A673 (cell line): ENCODE data around the gene NPHP4.

Source experiments
- CTCF ChIP-seq: fragments of 300-800, 200-600 bp; sonication (generic); conservative IDR thresholded peaks from 2 replicates; pipeline ENCODE4 v1.5.1; 2017; ENCODE audit warnings: low read depth, mild to moderate bottlenecking, antibody characterized with exemption, low read length, moderate library complexity, mixed read lengths
- EZH2 ChIP-seq: fragments of 200-600 bp; sonication (generic); IDR thresholded peaks from 2 replicates; pipeline ENCODE4 v1.6.1; 2017; ENCODE audit warnings: borderline replicate concordance, low read depth, mild to moderate bottlenecking, mixed read lengths, antibody characterized with exemption, low read length; ENCODE audit not compliant: poor library complexity, severe bottlenecking

DNA sequence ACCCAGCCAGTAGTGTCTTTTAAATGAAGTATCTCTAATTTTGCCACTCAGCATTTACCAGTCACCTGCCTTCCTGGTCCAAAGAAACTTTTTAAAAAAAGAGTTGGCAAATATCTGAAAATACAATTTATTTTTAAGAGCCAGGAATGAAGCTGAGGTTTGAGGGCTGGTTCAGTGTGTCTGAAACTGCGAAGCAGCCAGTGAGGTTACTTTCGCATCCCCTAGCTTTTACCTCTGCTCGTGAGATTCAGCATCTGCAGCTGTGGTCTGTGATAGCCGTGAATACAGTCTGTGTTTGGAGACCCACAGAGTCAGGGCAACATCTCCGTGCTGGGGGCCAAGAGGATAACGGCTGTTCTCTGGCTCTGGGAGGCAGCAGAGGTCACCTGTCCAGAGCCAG lies 32.2 kb upstream of the NPHP4 start:
- TF ChIP-seq CTCF (no peak), EZH2 (no peak)
